Inflammatory macrophage treated with lipopolysaccharide for 4 hours (primary cell): ENCODE measurements around the gene SYT1.
"Not testable (repeated sequence)": the region's sequence is repeated elsewhere in the genome, so short reads cannot be mapped to it uniquely, and the experiment has no call there.

Source experiments
- DNase-seq: peaks from one replicate; pipeline ENCODE4 v3.0.0-alpha.2; 2020

SYT1 gene

DNA sequence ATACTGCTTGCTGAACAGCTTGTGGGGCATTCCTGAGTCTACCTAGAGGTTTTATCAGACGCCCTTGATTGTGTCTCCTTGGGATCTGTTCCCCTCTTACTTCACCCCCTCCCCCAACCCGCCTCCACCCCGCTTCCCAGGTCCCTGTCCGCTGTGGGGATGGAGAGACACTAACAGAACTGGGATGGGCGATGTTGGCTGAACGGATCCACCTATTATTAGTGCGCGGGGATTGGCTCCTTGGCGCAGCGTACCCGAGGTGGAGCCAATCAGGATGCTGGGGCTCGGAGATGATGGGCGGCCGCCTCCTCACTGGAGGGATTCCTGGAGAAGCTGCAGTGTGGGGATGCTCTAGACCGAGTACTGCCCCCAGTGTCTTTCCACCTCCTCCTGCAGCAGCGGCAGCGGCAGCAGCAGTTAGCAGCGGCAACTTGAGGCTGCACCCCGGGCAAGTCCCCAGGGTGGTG, at the start of gene SYT1:
Gene SYT1, plus strand, starts transcription at position 372 of the 467 bp plus-strand sequence.
- no peak for DNase-seq

DNA sequence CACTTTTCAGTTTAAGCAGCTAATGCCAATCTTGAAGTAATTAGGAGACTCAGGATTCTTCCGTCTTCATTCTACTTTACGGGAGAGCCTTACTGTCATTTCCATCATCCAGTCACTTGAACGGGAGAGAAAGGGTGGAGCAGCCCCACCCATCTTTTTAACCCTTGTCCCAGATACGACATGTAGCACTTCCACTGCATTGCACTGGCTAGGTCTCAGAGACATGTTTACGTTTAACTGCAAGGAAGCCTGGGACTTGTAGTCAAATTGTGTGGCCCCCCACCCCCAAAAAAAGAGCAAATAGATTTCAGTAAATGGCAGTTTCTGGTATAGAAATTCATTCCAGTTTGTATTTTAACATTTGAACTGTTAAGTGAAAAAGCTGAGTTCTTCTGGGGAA, 46.1 kb upstream of the SYT1 start:
- no peak for DNase-seq

DNA sequence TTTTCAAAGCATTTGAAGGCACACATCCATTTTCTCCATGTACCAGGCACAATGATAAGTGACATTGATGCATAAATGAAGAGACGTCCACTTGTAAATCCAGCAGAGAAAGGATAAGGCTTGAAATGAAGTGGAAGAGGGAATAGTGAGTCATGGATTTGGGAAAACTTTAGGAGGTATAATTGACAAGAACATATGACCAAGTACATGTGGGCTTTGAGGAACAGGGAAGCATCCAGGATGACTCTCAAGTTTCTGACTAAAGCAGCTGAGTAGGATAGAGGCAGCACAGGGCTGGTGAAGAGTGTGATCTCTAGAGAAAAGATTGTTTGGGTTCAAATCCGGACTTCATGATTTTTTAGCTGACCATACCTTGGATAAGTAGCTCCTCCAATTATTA, 43.6 kb upstream of the SYT1 start:
- no peak for DNase-seq

DNA sequence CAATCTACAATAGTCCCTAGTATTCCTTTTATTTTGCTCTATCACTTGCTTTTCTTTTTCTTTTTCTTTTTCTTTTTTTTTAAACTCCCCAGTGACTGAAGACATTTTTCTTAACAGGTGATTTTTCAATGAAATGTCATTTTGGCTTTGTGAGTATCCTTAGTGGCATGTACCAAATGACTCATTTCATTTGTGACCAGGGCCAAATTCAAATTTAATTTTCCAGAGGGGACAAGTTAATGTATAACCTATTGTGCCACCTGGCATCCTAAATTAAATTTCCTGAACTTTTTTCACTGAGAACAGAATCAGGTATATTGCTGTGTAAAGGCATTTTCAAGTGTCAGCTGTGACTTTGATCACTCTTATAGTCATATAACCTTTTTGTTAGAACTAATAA, 39.7 kb upstream of the SYT1 start:
- DNase-seq, result no peak

DNA sequence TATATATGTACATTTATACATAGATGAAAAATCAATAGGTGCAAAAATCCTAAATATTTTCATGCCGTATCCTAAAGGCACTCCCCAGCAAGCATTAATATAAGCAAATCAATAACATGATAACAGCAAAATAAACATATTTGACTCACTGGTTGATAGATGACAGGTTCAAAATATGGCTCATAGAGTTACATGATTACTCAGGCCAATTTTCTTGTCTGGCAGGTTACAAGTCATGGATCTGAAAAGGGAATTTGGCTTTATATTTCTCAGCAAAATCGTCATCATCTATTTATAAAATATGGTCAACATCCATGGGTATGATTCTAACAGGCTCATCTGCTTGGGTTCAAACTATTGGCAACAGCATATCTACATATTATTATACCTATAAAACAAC, 34.9 kb upstream of the SYT1 start:
- no peak for DNase-seq

DNA sequence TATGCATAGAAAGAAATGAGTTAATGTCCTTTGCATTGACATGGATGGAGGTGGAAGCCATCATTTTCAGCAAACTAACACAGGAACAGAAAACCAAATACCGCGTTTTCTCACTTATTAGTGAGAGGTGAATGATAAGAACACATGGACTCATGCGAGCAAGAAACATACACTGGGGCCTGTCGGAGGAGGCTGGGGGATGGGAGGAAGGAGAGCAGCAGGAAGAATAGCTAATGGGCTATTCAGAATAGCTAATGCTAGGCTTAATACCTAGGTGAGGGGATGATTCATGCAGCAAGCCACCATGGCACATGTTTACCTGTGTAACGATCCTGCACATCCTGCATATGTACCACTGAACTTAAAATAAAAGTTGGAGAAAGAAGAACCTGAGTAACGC, 29.1 kb upstream of the SYT1 start:
- DNase-seq, result no peak

DNA sequence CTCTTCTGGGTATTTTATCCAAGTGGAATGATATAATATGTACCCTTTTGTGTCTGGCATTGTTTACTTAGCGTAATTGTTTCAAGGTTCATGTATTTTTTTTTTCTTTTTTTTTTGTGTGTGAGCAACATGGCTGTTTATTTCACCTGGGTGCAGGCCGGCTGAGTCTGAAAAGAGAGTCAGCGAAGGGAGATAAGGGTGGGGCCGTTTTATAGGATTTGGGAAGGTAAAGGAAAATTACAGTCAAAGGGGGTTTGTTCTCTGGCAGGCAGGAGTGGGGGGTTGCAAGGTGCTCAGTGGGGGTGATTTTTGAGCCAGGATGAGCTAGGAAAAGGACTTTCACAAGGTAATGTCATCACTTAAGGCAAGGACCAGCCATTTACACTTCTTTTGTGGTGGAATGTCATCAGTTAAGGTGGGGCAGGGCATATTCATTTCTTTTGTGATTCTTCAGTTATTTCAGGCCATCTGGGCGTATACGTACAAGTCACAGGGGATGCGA, 24.0 kb upstream of the SYT1 start:
- DNase-seq, result not testable (repeated sequence)

DNA sequence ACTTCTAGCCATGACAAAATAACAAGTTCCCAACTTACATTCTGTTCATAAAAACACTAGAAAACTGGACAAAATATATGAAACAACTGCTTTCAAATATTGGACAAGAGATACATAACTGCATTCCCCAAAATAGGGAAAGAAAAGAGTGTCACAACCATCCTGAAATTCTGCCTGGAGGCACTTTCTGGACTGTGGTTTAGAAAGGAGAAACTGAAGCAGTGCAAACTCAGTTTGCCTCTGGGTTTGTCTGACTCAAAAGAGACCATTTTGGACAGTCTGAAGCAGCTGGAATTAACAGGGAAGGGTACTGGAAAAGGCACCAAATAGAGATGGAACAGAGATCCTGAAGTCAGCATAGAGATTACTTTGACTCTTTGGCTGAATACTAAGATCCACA, 11.3 kb upstream of the SYT1 start:
- DNase-seq, result no peak

DNA sequence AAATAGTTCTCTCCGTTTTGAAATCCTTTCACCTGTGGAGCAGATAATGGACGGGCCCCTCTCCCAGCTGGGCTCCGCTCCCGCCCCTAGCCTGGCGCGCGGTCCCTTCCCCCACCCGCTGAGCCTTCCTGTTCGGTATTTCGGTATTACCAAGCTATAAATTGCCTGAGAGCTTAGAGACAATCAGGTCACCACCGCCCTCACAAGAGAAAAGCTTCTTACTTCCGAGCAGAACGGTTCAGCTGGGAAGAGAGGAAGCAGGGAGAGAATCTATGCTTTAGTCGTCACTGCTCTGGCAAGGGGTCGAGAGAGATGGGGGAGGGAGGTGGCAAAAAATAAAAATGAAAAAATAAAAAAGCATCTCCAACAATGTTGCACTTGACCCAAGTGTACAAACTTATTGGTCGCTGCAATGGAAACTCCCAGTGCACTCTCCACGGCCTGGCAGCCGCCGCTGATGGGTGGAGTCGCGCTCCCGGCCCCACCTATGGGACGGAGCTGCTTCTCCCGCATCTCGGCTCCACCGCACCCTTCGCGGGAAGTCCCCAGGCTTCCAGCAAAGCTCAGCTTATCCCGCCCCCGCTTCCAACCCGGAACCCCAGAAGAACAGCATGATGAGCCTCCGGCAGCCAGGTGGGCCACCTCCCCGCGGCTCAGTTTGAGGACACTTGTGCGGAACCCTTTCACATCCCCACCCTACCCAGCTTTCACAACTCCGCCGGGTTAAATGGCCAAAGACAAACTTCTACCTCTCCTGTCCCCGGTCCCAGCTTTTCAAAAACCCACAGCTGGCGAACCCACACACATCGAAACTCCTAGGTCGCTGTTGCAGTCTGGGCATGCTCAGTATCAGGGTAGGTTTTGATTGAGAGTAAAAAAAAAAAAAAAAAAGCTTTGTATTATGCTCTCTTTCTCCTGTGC, 832 bp upstream of the SYT1 start:
- no peak for DNase-seq

DNA sequence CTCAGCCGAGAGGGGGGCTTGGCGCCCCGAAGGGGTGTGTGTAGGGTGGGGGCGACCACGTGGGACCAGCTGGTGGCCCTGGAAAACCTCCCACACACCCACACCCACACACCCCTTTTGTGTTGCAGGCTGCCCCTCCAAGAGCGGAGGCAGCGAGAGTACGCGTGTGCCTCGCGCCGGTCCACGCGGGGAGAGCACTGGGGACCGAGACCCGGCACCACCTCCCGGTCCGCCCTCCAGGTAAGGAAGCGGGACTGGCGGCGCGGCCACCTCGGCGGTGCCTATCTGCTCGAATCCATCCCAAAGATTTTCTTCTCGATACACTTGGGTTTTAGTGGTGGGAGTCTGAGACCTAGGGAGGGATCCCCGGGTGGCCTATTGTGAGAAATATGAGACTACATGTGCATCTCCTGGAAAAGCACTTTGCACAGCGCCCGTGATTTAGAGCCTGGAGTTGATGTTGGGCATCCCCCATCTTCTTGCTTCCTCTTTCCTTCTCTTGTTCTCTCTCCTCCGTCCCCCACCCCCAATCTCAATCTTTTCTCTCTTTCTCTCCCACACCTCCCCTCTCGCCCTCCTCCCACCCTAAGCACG, 393 bp downstream of the SYT1 start:
- DNase-seq, result no peak

DNA sequence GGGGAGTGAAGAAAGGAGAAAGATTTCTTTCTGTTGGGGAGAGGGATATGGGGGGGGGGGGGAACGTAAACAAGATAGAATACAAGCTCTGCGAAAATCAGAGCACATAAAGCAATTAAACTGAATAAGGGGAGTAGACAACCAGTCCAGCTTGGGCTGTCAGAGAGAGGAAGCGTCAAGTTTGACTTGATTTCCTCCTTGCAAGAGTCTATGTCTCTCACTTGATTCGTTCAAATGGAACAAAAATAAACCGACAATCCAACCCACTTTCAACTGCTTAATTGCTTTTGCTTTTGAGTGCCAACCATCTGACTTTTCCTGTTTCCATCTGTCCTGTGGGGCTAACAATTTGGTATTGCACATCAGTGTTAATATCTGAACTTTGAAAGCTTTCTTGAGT, 942 bp downstream of the SYT1 start:
- DNase-seq, result no peak

DNA sequence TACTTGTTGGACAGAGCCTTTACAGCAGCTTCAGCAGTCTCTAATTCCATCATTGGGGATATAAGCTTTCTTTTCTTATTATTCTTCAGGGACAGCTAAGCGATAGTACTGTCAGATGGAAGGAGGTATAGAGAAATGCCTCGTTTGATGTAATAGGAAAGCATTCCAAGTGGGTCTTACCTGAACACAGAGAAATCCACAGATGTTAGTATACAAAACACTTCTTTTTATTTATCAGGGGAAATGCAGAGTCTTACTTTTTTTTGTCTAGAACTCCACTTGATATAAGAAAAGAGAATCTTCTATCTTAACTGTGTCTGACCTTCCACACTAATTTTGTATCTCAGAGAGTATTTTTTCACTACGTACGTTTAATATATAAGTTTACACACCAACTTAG, 1.9 kb downstream of the SYT1 start:
- DNase-seq, result no peak

DNA sequence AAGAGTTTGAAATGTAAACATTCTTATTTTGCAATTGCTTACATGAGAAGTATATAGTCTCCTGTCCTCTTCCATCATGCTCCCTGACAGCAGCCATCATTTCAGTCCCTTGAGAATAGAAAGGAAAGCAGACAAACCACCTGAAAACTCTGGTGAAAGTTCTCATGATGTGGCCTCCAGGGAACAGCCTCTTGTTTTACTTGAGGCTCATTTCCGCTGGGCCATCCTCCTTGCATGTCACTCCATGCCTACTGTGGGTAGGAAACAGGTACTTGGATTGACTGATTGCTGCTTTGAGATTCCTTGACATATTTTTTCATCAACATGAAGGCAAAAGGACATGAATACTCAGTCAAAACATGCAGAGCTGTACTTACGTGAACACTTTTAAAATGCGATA, 6.0 kb downstream of the SYT1 start:
- DNase-seq, result no peak

DNA sequence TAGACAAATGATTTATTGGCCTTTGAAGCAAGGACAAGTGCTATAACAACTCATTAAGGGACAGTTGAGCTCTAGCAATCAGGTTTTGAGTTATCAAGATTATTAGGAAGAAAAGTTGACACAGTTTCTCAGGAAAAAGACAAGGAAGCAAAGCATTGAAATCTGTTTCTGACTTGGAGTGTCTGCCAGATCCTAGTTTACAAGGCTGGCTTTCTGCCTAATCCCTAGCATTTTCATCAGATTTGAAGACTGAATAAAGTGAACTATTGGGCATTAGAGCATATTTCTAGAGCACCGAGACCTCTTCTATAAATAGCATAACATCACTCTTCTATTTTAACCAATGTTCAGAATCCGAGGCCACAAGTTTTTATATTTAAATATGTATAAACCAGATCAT, 7.0 kb downstream of the SYT1 start:
- no peak for DNase-seq

DNA sequence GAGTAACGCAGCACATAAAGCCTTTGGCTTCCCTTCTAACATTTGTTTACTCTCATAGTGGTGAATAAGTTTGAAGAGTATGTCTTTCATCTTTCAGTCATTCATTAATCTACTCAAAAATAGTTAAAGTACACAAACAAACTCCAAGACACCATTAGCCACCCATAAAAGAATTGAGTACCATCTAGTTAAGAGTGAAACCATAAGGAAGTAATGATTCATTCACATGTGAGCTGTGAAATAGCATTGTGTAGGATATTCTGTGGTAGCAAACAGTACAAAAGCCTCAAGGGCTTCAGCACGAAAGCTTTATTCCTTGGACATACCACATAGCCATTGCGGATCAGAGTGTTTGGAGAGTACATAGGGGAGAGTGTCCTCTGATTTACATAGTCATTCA, 13.9 kb downstream of the SYT1 start:
- DNase-seq, result no peak

DNA sequence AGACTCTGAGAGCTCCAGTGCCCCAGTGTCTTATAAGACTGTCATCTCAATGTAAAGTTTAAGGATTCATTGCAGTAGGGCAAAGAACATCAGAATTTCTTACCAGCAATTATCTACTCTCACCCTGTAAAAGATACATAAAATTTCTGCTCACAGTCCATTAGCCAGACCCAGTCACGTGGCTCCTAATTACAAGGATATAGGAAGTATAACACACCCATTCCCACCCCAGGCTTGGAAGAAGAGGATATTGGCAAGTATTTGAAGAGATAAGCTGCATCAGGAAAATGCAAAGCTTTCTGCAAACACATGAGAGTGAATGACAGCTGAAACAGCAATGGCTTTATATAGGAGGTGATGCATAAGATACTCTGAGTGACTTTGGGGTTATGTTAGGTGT, 14.3 kb downstream of the SYT1 start:
- no peak for DNase-seq

DNA sequence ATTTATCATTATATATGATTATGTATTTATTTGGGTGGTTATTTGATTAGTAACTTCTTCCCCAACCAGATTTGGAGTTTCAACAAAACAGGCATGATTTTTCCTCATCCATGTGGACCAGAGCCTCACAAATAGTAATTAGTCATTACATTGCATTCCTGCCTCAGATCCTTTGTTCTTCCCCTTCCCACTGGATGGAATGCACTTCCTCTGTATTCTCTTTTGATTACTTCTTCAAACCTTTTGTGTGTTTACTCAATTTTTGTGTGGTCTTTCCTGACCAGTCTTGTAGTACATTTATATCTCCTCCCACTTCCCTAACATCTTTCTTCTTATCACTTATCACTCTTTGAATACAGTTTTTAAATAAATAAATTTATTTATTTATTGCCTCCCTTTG, 15.5 kb downstream of the SYT1 start:
- no peak for DNase-seq

DNA sequence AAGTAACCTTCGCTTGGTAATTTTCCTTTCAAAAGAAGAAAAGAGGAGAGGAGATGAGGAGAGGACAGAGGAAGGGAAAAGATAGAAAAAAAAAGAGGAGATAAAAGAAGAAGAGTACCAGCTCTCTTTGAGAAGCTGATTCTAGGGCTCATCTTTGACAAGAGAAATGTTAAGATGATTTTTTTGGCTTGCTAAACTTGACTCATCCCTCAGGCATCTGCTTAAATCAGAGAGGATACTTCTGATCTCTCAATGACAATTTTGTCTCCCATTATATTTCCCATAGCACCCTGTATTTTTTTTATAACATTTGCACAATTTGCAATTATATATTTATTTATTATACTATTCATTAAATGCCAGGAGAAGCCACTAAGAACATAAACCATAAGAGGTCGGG, 17.1 kb downstream of the SYT1 start:
- no peak for DNase-seq

DNA sequence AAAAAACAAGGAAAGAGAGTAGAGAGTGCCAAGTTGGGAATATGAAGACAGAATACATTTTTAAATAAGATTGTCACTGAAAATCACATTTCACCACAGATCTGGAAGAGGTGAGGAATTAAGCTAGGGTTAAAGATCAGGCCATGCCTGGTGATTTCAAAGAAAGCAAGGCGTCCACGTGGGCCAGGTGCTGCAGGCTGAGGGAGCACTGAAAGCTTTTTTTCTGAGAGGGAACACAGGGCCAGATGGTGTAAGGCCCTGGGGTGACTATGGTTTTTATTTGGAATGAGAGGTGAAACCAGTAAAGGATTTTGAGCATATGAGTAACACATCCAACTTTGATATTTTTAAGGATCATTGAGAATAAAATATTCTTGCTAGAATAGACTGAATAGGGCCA, 20.9 kb downstream of the SYT1 start:
- DNase-seq, result no peak

DNA sequence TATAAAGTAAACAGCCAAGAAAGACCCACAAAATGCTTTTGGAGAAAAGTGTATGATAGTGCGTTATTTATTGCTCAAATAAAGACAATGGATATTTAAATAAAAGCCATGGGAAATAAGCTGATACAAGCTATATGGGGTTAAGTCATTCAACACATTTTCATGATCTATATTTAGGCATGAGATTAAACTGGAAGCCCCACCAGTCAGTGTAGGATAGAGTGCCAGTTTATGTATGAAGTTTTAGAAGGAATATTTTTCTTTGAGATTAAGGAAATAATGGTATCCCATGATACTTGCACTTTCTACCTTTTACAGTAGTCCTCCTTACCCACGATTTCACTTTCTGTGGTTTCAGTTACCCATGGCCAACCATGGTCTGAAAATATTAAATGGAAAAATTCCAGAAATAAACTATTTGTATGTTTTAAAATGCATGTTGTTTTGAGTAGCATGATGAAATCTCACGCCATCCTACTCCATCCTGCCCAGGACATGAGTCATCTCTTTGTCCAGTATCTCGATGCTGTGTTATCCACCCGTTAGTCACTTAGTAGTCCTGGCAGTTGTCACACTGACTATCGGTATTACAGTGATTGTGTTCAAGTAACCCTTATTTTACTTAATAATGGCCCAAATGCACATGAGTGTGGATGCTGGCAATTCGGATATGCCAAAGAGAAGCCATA, 22.3 kb downstream of the SYT1 start:
- DNase-seq, result no peak

DNA sequence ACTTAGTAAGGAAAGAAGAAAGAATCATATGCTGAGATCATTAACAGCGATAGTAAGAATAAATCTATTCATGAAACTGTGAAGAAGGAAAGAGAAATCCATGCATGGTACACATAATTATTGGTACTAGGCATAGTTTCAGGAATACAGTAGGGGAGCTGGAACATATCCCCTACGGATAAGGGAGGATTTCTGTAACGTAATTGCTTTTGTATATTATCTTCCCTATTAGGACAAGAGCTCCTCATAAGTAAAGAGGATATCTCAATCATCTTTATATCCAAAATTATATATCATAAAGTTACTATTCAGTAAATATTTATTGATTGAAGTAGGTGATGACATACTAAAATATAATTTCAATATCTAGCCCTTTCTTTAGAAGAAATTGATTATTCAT, 22.9 kb downstream of the SYT1 start:
- no peak for DNase-seq

DNA sequence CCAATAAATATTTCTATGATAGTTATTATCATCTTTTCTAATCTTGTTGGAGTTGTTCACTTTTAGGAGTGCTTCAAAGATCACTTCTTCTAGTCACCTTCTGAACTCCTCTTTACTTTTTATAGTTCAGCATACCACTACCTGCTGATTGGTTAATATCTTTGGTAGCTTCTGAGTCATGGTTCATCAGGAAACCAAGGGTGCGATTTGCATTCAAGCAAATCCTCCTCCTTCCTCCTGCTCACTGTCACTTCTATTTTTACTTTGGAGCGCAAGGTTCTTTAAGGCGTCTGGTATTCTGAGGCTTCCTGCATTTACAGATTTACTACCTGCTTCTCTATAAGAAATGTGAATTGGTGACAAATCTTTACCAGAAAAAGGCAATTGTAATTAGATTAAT, 24.0 kb downstream of the SYT1 start:
- no peak for DNase-seq

DNA sequence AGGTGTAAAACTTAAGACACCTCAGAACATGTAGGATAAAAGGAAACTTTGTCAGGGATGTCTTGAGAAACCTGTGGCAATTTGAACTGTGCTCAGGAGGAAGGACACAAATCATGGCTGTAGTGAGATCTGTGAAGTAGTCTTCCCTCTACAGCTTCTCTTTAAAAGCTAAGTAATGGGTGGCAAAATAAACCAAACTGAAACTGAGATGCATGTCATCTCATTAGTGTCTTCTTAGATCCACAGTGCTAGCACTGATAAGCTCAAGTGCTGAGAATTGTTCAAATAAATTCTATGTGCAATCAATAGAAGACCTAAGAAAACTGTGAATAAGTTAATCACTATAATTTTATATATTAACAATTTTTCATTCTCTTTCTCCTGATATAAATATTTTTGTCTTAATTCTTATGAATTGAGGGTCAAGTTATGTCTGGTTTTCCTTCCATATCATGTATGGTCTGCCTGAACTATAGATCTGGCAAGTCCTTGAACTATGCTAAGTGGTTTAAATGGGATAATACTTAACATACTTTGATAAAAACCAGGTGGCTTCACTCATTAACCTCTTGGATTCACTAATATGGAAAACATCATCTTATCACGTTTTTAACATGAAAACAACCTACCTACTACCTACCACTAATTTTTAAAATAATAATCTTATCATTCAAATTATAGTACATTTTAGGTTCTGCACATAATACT, 27.2 kb downstream of the SYT1 start:
- no peak for DNase-seq
